ENCODE results near the gene ZBTB7B. TPM values are rescaled to one million over a fixed set of nuclear protein-coding genes. Genes with fewer than 3 reads are reported as not detected.

Gene ZBTB7B
- total RNA-seq, 1 donor from 2014 or later, result 8.1 TPM

DNA sequence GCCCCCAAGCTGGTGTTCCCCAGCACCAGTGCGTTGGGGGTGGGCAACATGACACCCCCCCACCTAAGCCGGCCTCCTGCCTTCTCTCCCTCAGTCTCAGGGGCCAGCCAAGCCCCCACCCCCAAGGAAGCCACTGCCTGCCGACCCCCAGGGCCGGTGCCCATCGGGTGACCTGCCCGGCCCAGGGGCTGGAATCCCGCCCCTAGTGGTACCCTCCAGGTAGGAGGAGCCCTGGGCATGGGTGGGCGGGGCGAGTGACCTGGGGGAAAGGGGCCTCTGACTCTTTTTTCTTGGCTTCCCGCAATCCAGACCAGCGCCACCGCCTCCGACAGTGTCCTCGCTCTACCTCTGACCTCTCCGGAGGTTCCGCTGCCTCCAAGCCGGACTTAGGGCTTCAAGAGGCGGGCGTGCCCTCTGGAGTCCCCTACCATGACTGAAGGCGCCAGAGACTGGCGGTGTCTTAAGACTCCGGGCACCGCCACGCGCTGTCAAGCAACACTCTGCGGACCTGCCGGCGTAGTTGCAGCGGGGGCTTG lies 59.6 kb downstream of the ZBTB7B start:
- Mint-ChIP-seq H3K27ac (ENCODE audit: unreplicated experiment) (no peak overlapping the region), H3K4me1 (ENCODE audit: low read depth, unreplicated experiment) (peaks cover 12% of the 10 kb centered on the region), H3K9me3 (ENCODE audit: unreplicated experiment) (peaks cover 5% of the 10 kb centered on the region), H3K36me3 (ENCODE audit: unreplicated experiment) (peaks cover 5% of the 10 kb centered on the region), H3K27me3 (ENCODE audit: unreplicated experiment) (peaks cover 7% of the 10 kb centered on the region), H3K4me3 (ENCODE audit: unreplicated experiment) (peak overlapping the region; percentile 90)
- TF ChIP-seq, protein P1, sequence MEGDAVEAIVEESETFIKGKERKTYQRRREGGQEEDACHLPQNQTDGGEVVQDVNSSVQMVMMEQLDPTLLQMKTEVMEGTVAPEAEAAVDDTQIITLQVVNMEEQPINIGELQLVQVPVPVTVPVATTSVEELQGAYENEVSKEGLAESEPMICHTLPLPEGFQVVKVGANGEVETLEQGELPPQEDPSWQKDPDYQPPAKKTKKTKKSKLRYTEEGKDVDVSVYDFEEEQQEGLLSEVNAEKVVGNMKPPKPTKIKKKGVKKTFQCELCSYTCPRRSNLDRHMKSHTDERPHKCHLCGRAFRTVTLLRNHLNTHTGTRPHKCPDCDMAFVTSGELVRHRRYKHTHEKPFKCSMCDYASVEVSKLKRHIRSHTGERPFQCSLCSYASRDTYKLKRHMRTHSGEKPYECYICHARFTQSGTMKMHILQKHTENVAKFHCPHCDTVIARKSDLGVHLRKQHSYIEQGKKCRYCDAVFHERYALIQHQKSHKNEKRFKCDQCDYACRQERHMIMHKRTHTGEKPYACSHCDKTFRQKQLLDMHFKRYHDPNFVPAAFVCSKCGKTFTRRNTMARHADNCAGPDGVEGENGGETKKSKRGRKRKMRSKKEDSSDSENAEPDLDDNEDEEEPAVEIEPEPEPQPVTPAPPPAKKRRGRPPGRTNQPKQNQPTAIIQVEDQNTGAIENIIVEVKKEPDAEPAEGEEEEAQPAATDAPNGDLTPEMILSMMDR (IDR thresholded peaks at IDR 0.05; ENCODE audit: partially characterized antibody, unreplicated experiment), result no peak
- DNase-seq, result peak; percentile 77

DNA sequence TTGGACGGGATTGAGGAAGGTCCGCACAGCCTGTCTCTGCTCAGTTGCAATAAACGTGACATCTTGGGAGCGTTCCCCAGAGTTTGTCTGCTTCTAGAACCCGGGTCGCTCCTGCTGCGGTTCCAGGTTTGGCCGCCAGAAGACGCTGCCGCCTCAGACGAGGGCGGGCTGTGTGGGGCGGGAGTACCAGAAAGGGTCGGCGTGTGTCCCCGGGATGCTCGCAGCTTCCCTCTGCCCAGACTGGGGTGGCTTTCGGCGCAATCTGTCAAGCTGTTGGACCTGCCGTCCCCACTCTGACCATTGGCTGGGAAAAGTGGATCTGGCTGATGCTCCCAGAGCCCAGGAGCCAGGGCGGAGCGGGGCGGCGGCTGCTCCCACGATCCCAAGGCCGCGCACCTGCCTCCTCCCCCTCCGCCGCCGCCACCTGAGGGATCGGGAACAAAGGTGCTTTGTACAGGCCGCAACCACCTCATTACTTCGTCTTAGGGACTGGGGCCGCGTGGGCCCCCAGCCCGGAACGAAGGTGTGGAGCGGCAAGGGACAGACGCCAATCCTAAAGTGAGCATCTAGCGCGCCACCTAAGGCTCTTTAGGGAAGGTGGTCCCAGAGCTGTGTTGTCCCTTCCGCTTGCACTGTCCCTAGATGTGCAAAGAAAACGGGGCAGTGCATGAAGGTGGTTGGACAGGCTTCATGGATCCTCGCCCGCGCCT lies 60.3 kb downstream of the ZBTB7B start:
- TF ChIP-seq, protein P1 (IDR thresholded peaks at IDR 0.05; ENCODE audit: partially characterized antibody, unreplicated experiment), result peak; percentile 89
- Mint-ChIP-seq H3K4me1 (ENCODE audit: low read depth, unreplicated experiment) (peaks cover 12% of the 10 kb centered on the region), H3K9me3 (ENCODE audit: unreplicated experiment) (peaks cover 5% of the 10 kb centered on the region), H3K27me3 (ENCODE audit: unreplicated experiment) (peaks cover 7% of the 10 kb centered on the region), H3K36me3 (ENCODE audit: unreplicated experiment) (peaks cover 5% of the 10 kb centered on the region), H3K4me3 (ENCODE audit: unreplicated experiment) (peak overlapping the region; percentile 90), H3K27ac (ENCODE audit: unreplicated experiment) (no peak overlapping the region)
- DNase-seq, result peak; percentile 95

DNA sequence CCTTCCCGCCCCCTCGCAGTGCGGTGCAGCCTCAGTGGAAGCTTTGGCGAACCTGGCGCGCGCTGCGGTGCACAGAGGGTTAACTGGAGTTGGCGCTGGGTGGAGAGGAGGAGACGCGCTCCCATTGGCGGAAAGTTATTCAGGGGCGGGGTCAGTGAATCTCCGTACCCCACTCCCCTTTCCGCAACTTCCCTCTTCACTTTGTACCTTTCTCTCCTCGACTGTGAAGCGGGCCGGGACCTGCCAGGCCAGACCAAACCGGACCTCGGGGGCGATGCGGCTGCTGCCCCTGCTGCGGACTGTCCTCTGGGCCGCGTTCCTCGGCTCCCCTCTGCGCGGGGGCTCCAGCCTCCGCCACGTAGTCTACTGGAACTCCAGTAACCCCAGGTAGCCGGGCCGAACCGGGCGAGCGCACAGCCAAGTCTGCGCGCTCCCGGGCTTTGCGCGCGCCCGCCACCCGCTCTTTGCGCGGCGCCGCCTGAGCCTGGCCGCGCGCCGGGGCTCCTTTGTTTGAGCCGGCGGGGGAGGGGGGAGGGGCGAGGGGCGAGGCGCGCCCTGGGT lies 61.0 kb downstream of the ZBTB7B start, which contains the start of gene EFNA4:
EFNA4 (plus strand) TSS at position 191 of the 561 bp plus-strand sequence; CDS start at position 275, 84 bp downstream.
- Mint-ChIP-seq H3K9me3 (ENCODE audit: unreplicated experiment) (peaks cover 5% of the 10 kb centered on the region), H3K4me3 (ENCODE audit: unreplicated experiment) (peak within 1 kb of the TSS; percentile 99), H3K36me3 (ENCODE audit: unreplicated experiment) (peaks cover 5% of the 10 kb centered on the region), H3K27ac (ENCODE audit: unreplicated experiment) (peak within 1 kb of the TSS; percentile 74), H3K4me1 (ENCODE audit: low read depth, unreplicated experiment) (peaks cover 14% of the 10 kb centered on the region), H3K27me3 (ENCODE audit: unreplicated experiment) (peaks cover 9% of the 10 kb centered on the region)
- DNase-seq, result peak; percentile 77
- TF ChIP-seq, protein P1 (IDR thresholded peaks at IDR 0.05; ENCODE audit: partially characterized antibody, unreplicated experiment), result no peak

DNA sequence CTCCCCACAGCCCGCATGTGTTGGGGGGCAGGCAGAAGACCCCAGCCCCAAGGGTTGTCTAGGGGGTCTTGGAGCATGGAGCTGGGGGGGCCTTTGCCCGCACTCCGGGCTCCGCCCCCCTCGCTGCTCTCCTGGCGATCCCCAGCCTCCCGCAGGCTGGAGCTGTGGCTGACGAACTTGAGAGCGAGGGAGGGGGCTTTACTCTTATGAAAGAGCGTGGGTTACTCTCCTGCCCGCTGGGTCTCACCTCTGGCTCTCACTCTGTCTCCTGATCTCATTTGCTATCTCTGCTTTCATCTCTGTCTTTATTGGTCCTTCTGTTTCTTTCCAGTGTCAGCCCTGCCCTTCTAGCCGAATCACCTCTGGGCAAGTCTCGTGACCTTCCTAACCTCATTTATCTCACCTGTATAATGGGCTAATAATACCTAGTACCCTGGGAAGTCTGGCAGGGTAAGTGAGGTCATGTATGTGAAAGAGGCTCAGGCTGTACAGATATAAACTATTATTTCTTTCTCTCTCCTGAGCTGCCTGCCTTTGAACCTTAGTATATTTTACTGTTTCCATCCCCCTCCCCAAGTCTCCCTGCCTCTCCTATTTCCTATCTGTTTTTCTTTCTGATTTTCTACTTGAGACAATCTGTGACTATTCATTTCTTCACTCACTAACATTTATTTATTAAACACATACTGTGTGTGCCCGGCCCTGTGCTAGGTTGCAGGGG lies 61.7 kb downstream of the ZBTB7B start:
- Mint-ChIP-seq H3K27ac (ENCODE audit: unreplicated experiment) (peak overlapping the region; percentile 74), H3K36me3 (ENCODE audit: unreplicated experiment) (peaks cover 5% of the 10 kb centered on the region), H3K4me3 (ENCODE audit: unreplicated experiment) (peak overlapping the region; percentile 99), H3K4me1 (ENCODE audit: low read depth, unreplicated experiment) (peaks cover 17% of the 10 kb centered on the region), H3K9me3 (ENCODE audit: unreplicated experiment) (peaks cover 5% of the 10 kb centered on the region), H3K27me3 (ENCODE audit: unreplicated experiment) (peaks cover 6% of the 10 kb centered on the region)
- TF ChIP-seq, protein P1 (IDR thresholded peaks at IDR 0.05; ENCODE audit: partially characterized antibody, unreplicated experiment), result no peak
- no peak for DNase-seq

Measured in glutamatergic neuron (in vitro differentiated cells).